ENCODE measurements around the gene RAB36.

DNA sequence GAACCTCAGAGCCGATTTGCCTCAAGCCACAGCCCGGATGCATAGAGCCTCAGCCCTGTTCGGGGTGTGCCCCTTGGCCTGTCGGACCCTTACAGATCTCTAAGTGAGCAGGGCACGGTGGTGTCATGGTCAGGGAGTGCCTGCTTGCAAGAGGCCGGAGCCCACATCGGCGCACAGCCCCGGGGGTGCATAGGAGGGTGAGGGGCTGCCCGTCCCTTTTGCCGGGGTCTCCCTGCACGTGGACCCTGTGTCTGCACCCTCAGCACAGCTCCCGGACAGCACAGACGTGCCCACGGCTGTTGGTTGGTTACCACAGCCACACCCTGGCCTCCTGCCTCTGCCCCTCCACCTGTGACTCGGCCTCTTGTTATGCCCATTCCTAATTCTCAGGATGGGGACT lies 6.5 kb downstream of the RAB36 start:
- TF ChIP-seq, protein P1, sequence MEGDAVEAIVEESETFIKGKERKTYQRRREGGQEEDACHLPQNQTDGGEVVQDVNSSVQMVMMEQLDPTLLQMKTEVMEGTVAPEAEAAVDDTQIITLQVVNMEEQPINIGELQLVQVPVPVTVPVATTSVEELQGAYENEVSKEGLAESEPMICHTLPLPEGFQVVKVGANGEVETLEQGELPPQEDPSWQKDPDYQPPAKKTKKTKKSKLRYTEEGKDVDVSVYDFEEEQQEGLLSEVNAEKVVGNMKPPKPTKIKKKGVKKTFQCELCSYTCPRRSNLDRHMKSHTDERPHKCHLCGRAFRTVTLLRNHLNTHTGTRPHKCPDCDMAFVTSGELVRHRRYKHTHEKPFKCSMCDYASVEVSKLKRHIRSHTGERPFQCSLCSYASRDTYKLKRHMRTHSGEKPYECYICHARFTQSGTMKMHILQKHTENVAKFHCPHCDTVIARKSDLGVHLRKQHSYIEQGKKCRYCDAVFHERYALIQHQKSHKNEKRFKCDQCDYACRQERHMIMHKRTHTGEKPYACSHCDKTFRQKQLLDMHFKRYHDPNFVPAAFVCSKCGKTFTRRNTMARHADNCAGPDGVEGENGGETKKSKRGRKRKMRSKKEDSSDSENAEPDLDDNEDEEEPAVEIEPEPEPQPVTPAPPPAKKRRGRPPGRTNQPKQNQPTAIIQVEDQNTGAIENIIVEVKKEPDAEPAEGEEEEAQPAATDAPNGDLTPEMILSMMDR (IDR thresholded peaks at IDR 0.05; ENCODE audit: borderline replicate concordance, extremely low read depth, low read length, poor library complexity, severe bottlenecking), result no peak
- TF ChIP-seq EZH2 (IDR thresholded peaks at IDR 0.05; ENCODE audit: borderline replicate concordance, low read depth, low read length, severe bottlenecking), result no peak
